Esophagus squamous epithelium (tissue), 5 donors: Measurements from ENCODE around the gene OR56A4. TPM values are rescaled to one million over a fixed set of nuclear protein-coding genes. Genes with fewer than 3 reads are reported as not detected.

Source experiments
- DNase-seq: peaks from one replicate; lab custom pipeline; 2025; lab: John Stamatoyannopoulos, UW
- H3K27ac ChIP-seq, 4 donors: fragments of 200-600 bp; sonication (generic); one replicate each; pipeline ENCODE4 v1.5.1; 2016 to 2019; ENCODE audit warnings: mild to moderate bottlenecking in 1 of 4
- H3K27me3 ChIP-seq, 4 donors: fragments of 200-600 bp; sonication (generic); 1 replicate in 3 of 4; 2 replicates in 1 of 4; pipeline versions ENCODE4 v1.5.1 to v1.6.0; 2017 to 2021; ENCODE audit warnings: antibody characterized with exemption in 1 of 4
- H3K36me3 ChIP-seq, 3 donors: fragments of 200-600 bp; sonication (generic); one replicate each; pipeline ENCODE4 v1.5.1; 2016 to 2019
- H3K4me1 ChIP-seq, 3 donors: fragments of 200-600 bp; sonication (generic); one replicate each; pipeline ENCODE4 v1.5.1; 2017 to 2019
- H3K4me3 ChIP-seq, 4 donors: fragments of 200-600 bp; sonication (generic); 1 replicate in 3 of 4; 2 replicates in 1 of 4; pipeline ENCODE4 v1.5.1; 2016 to 2019; ENCODE audit warnings: mild to moderate bottlenecking in 2 of 4, moderate library complexity in 1 of 4
- H3K9me3 ChIP-seq, 3 donors: fragments of 200-600 bp; sonication (generic); one replicate each; pipeline ENCODE4 v1.5.1; 2016 to 2019
- CTCF ChIP-seq, 6 experiments: fragments of 450-650 bp in 4 of 6; fragments of 200-600 bp in 2 of 6; sonication (generic) in 2 of 6; IDR thresholded peaks; one replicate each; pipeline ENCODE4 v1.5.1; 2016 to 2019; ENCODE audit warnings: antibody characterized with exemption in 6 of 6, mild to moderate bottlenecking in 4 of 6, moderate library complexity in 4 of 6
- POLR2A ChIP-seq, 4 donors: fragments of 450-650 bp; IDR thresholded peaks; one replicate each; pipeline ENCODE4 v1.6.1; 2017; ENCODE audit warnings: antibody characterized with exemption in 4 of 4, mild to moderate bottlenecking in 4 of 4, moderate library complexity in 3 of 4
- WGBS, 2 donors: methylation state at CpG; one replicate each; pipeline ENCODE4 v1.1.5; 2018; 5-methylcytosine and 5-hydroxymethylcytosine counted together
- intact Hi-C: fragments of 100-400 bp; cut with DNase I; formaldehyde crosslinking; loops from one replicate; pipeline ENCODE4 v1.15.0; 2022
- total RNA-seq, 4 donors: library from RNA; depleted of rRNA; stranded (reverse); fragments of >200 nt; gene quantifications; one replicate each; pipeline ENCODE4 v1.1.0, GENCODE V29; 2016
- donor health status: DM: yes; HTN: yes; CAD: no.

The OR56A4 gene
- total RNA-seq, 4 donors from 2014 or later = not detected

- intact Hi-C loops = no loop called here
- DNase-seq = no peak
- no peaks in the 10 kb centered on the region for H3K9me3 ChIP-seq
- H3K36me3 ChIP-seq = no peaks in the 10 kb centered on the region
- no peak overlapping the region for H3K27ac ChIP-seq
- H3K4me3 ChIP-seq = no peak overlapping the region
- no peaks in the 10 kb centered on the region for H3K27me3 ChIP-seq
- TF ChIP-seq CTCF (IDR thresholded peaks at IDR 0.05) (no peak), POLR2A (IDR thresholded peaks at IDR 0.05) (no peak)
- H3K4me1 ChIP-seq = no peaks in the 10 kb centered on the region
- 53 to 59% methylated on average over 4 of the region's 4 CpGs for WGBS, 2 donors
These were observed 17.5 kb downstream of the OR56A4 start for GRCh38 chr11:5989203-5989602.

- no peaks in the 10 kb centered on the region for H3K4me1 ChIP-seq
These were observed 19.9 kb downstream of the OR56A4 start, which contains the start of gene OR52L1 for GRCh38 chr11:5986885-5987284. Gene OR52L1 (minus strand): TSS chr11:5986985. CDS start chr11:5986930, 55 bp downstream.

GRCh38 chr11:5983443-5983842, 23.3 kb downstream of the OR56A4 start:
- Histone ChIP-seq H3K9me3 (no peaks in the 10 kb centered on the region), H3K4me3 (no peak overlapping the region), H3K27ac (no peak overlapping the region), H3K36me3 (no peaks in the 10 kb centered on the region), H3K4me1 (no peaks in the 10 kb centered on the region), H3K27me3 (no peaks in the 10 kb centered on the region)
- WGBS, 2 donors = 38 to 58% methylated on average over 1 of the region's 1 CpG
- no peak for DNase-seq
- TF ChIP-seq CTCF (IDR thresholded peaks at IDR 0.05) = no peak
- no peak for TF ChIP-seq POLR2A (IDR thresholded peaks at IDR 0.05)
- intact Hi-C loops = no loop called here

More at GRCh38 chr11:5986885-5987284, 19.9 kb downstream of the OR56A4 start, which contains the start of gene OR52L1:
- intact Hi-C loops = no loop called here
- no peak within 1 kb of the TSS for H3K27ac ChIP-seq
- DNase-seq = no peak
- 22 to 45% methylated on average over 1 of the region's 1 CpG for WGBS, 2 donors
- H3K36me3 ChIP-seq = no peaks in the 10 kb centered on the region
- TF ChIP-seq CTCF (IDR thresholded peaks at IDR 0.05) (no peak), POLR2A (IDR thresholded peaks at IDR 0.05) (no peak)
- H3K4me3 ChIP-seq = no peak within 1 kb of the TSS
- no peaks in the 10 kb centered on the region for H3K27me3 ChIP-seq
- H3K9me3 ChIP-seq = no peaks in the 10 kb centered on the region

GRCh38 chr11:5973530-5973929, 33.2 kb downstream of the OR56A4 start:
- Histone ChIP-seq H3K4me1 (no peaks in the 10 kb centered on the region), H3K27me3 (no peaks in the 10 kb centered on the region), H3K4me3 (no peak overlapping the region), H3K9me3 (no peaks in the 10 kb centered on the region), H3K36me3 (no peaks in the 10 kb centered on the region), H3K27ac (no peak overlapping the region)
- DNase-seq = no peak
- TF ChIP-seq CTCF (IDR thresholded peaks at IDR 0.05) = no peak
- no peak for TF ChIP-seq POLR2A (IDR thresholded peaks at IDR 0.05)
- intact Hi-C loops = no loop called here
- 33 to 69% methylated on average over 1 of the region's 1 CpG for WGBS, 2 donors

GRCh38 chr11:5968394-5968793, 38.4 kb downstream of the OR56A4 start, which contains the start of gene OR56A5:
Gene OR56A5 (minus strand): TSS chr11:5968494. CDS start chr11:5968494, 0 bp downstream.
- Histone ChIP-seq H3K4me1 (no peaks in the 10 kb centered on the region), H3K4me3 (no peak within 1 kb of the TSS), H3K9me3 (peaks cover 0 to 7% (median 0%) of the 10 kb centered on the region in 3 donors), H3K27me3 (no peaks in the 10 kb centered on the region), H3K27ac (no peak within 1 kb of the TSS), H3K36me3 (no peaks in the 10 kb centered on the region)
- intact Hi-C loops = no loop called here
- TF ChIP-seq CTCF (IDR thresholded peaks at IDR 0.05) (no peak), POLR2A (IDR thresholded peaks at IDR 0.05) (no peak)
- no peak for DNase-seq
